GM23338 (cell line): Measurements from ENCODE around the gene RAB25. TPM values are rescaled to one million over a fixed set of nuclear protein-coding genes. Genes with fewer than 3 reads are reported as not detected.

Experiments
- ATAC-seq: fragments of 200-7000 bp; cut with Tn5 transposase; 3 replicates; pipeline ENCODE4 v1.9.1; 2020
- DNase-seq: peaks from one replicate; pipeline ENCODE4 v3.0.0-alpha.2; 2015; ENCODE audit warnings: low spot score
- H2AFZ ChIP-seq: fragments of 200-600 bp; sonication (generic); 2 replicates; pipeline ENCODE4 v1.8.0; 2016; ENCODE audit warnings: antibody characterized with exemption, mild to moderate bottlenecking, moderate library complexity
- H3F3A ChIP-seq: fragments of 200-600 bp; sonication (generic); replicated peaks from 2 replicates; pipeline ENCODE4 v1.8.0; 2017; ENCODE audit warnings: antibody characterized with exemption, mixed run types, low read depth
- H3K27ac ChIP-seq: fragments of 200-600 bp; sonication (generic); 2 replicates; pipeline ENCODE4 v1.6.1; 2016; ENCODE audit warnings: low read depth
- H3K27me3 ChIP-seq: fragments of 200-600 bp; sonication (generic); 2 replicates; pipeline ENCODE4 v1.8.0; 2016; ENCODE audit warnings: mild to moderate bottlenecking, mixed run types, moderate library complexity; ENCODE audit not compliant: insufficient read depth
- H3K36me3 ChIP-seq: fragments of 200-600 bp; sonication (generic); 2 replicates; pipeline ENCODE4 v1.8.0; 2016; ENCODE audit warnings: mild to moderate bottlenecking; ENCODE audit not compliant: insufficient read depth
- H3K4me1 ChIP-seq: fragments of 200-600 bp; sonication (generic); 2 replicates; pipeline ENCODE4 v1.8.0; 2016; ENCODE audit warnings: mild to moderate bottlenecking, moderate library complexity; ENCODE audit not compliant: insufficient read depth
- H3K4me2 ChIP-seq: fragments of 200-600 bp; sonication (generic); 2 replicates; pipeline ENCODE4 v1.7.1; 2017; ENCODE audit warnings: mixed run types
- H3K4me3 ChIP-seq: fragments of 200-600 bp; sonication (generic); 2 replicates; pipeline ENCODE4 v1.6.1; 2016; ENCODE audit warnings: mixed run types
- H3K79me2 ChIP-seq: fragments of 200-600 bp; sonication (generic); replicated peaks from 2 replicates; pipeline ENCODE4 v1.8.0; 2017; ENCODE audit warnings: mild to moderate bottlenecking; ENCODE audit not compliant: insufficient read depth
- H3K9me2 ChIP-seq: fragments of 200-600 bp; sonication (generic); 2 replicates; pipeline ENCODE4 v1.8.0; 2017; ENCODE audit not compliant: insufficient read depth
- H4K20me1 ChIP-seq: fragments of 200-600 bp; sonication (generic); replicated peaks from 2 replicates; pipeline ENCODE4 v1.8.0; 2017; ENCODE audit warnings: mild to moderate bottlenecking; ENCODE audit not compliant: insufficient read depth
- H3K27ac Mint-ChIP-seq: 2 replicates; pipeline ENCODE4 v1.8.0; 2020; ENCODE audit warnings: inconsistent platforms, mild to moderate bottlenecking, moderate library complexity, mixed read lengths
- H3K27me3 Mint-ChIP-seq: 3 replicates; pipeline ENCODE4 v1.8.0; 2022; ENCODE audit warnings: low read depth, mild to moderate bottlenecking, moderate library complexity, mixed read lengths, inconsistent platforms; ENCODE audit not compliant: insufficient read depth, poor library complexity
- H3K36me3 Mint-ChIP-seq: 3 replicates; pipeline ENCODE4 v1.8.0; 2021; ENCODE audit warnings: low read depth, mild to moderate bottlenecking, inconsistent platforms, moderate library complexity, mixed read lengths
- H3K4me1 Mint-ChIP-seq: 3 replicates; pipeline ENCODE4 v1.8.0; 2020; ENCODE audit warnings: mild to moderate bottlenecking, inconsistent platforms, mixed read lengths
- H3K4me3 Mint-ChIP-seq: 3 replicates; pipeline ENCODE4 v1.8.0; 2021; ENCODE audit warnings: moderate library complexity, mild to moderate bottlenecking, inconsistent platforms, mixed read lengths
- H3K9me3 Mint-ChIP-seq: 3 replicates; pipeline ENCODE4 v1.8.0; 2020; ENCODE audit warnings: moderate library complexity, mild to moderate bottlenecking, inconsistent platforms, mixed read lengths
- CREB1 ChIP-seq: fragments of 250-450 bp; sonication (Bioruptor Pico); IDR thresholded peaks from 2 replicates; pipeline ENCODE4 v1.5.0; 2020; ENCODE audit warnings: low read depth, mild to moderate bottlenecking, moderate library complexity
- ETS1 ChIP-seq: IDR thresholded peaks from 2 replicates; pipeline ENCODE4 v1.6.1; 2016; ENCODE audit warnings: antibody characterized with exemption
- EZH2 ChIP-seq: fragments of 200-600 bp; sonication (generic); IDR thresholded peaks from one replicate; pipeline ENCODE4 v1.8.0; 2017; ENCODE audit warnings: antibody characterized with exemption, mild to moderate bottlenecking, low read depth; ENCODE audit not compliant: unreplicated experiment
- EZH2phosphoT487 ChIP-seq: fragments of 200-600 bp; sonication (generic); IDR thresholded peaks from one replicate; pipeline ENCODE4 v1.8.1; 2018; ENCODE audit warnings: antibody characterized with exemption; ENCODE audit not compliant: unreplicated experiment
- JUNB ChIP-seq: IDR thresholded peaks from one replicate; pipeline ENCODE4 v1.6.1; 2016; ENCODE audit warnings: antibody characterized with exemption; ENCODE audit not compliant: unreplicated experiment
- NANOG ChIP-seq: IDR thresholded peaks from 2 replicates; pipeline ENCODE4 v1.6.1; 2016; ENCODE audit warnings: antibody characterized with exemption, borderline replicate concordance
- POLR2AphosphoS5 ChIP-seq: IDR thresholded peaks from 2 replicates; pipeline ENCODE4 v1.6.1; 2016; ENCODE audit warnings: antibody characterized with exemption, low read depth
- STAT1 ChIP-seq: IDR thresholded peaks from one replicate; pipeline ENCODE4 v1.6.1; 2016; ENCODE audit warnings: antibody characterized with exemption; ENCODE audit not compliant: unreplicated experiment
- ZNF114 ChIP-seq: fragments of 250-450 bp; sonication (Bioruptor Pico); IDR thresholded peaks from 2 replicates; pipeline ENCODE4 v1.5.0; 2020; ENCODE audit warnings: mild to moderate bottlenecking, moderate library complexity
- polyA plus RNA-seq: library from polyadenylated mRNA; unstranded; fragments of >200 nt; fragmentation: Nextera tagmentation; extraction: Ambion mirVana; gene quantifications from 2 replicates; pipeline ENCODE4 v1.2.1, GENCODE V29; 2016
- total RNA-seq: library from RNA; depleted of rRNA; stranded (reverse); fragments of >200 nt; shearing (Covaris generic); gene quantifications from 2 replicates; pipeline ENCODE4 v1.2.3, GENCODE V29; 2014
- TF ChIP-seq, protein P1 (sequence below): IDR thresholded peaks from one replicate; pipeline ENCODE4 v1.6.1; 2018; ENCODE audit warnings: antibody characterized with exemption; ENCODE audit not compliant: unreplicated experiment

Gene RAB25
- total and polyA plus RNA-seq, 2 experiments from 2014 or later, result 30.0 to 42.7 TPM

DNA sequence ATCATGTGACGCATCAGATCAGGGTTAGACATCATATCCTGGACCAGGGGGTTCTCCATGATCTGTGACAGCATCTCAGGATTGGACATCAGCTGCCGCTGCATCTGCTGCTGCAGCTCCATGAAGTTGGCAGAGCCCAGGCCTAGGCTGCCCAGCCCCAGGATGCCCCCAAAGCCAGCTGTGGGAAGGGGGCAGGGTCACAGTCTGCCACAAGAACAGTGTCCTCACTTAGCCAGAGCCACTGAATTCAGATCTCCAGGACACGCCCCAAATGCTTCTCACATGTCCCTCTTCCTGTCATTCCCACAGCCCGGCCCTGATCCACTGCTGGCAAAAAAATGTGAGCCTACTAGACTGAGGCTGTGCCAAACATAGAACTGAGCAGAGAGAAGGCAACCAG, 10.6 kb upstream of the RAB25 start:
- Histone ChIP-seq H3K4me3 (no peak overlapping the region), H3K27me3 (no peaks in the 10 kb centered on the region), H3K4me2 (no peak overlapping the region), H3F3A (peaks cover 7% of the 10 kb centered on the region; the same call in 1 of the 2 replicates), H3K36me3 (no peaks in the 10 kb centered on the region), H3K79me2 (peaks cover 20% of the 10 kb centered on the region), H3K27ac (no peak overlapping the region), H3K4me1 (peaks cover 7% of the 10 kb centered on the region; the same call in 1 of the 2 replicates), H2AFZ (no peak overlapping the region), H4K20me1 (peaks cover 4% of the 10 kb centered on the region), H3K9me2 (no peaks in the 10 kb centered on the region)
- TF ChIP-seq, protein P1, sequence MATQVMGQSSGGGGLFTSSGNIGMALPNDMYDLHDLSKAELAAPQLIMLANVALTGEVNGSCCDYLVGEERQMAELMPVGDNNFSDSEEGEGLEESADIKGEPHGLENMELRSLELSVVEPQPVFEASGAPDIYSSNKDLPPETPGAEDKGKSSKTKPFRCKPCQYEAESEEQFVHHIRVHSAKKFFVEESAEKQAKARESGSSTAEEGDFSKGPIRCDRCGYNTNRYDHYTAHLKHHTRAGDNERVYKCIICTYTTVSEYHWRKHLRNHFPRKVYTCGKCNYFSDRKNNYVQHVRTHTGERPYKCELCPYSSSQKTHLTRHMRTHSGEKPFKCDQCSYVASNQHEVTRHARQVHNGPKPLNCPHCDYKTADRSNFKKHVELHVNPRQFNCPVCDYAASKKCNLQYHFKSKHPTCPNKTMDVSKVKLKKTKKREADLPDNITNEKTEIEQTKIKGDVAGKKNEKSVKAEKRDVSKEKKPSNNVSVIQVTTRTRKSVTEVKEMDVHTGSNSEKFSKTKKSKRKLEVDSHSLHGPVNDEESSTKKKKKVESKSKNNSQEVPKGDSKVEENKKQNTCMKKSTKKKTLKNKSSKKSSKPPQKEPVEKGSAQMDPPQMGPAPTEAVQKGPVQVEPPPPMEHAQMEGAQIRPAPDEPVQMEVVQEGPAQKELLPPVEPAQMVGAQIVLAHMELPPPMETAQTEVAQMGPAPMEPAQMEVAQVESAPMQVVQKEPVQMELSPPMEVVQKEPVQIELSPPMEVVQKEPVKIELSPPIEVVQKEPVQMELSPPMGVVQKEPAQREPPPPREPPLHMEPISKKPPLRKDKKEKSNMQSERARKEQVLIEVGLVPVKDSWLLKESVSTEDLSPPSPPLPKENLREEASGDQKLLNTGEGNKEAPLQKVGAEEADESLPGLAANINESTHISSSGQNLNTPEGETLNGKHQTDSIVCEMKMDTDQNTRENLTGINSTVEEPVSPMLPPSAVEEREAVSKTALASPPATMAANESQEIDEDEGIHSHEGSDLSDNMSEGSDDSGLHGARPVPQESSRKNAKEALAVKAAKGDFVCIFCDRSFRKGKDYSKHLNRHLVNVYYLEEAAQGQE, result no peak
- TF ChIP-seq EZH2 (no peak), JUNB (no peak), ZNF114 (CRISPR knock-in tag) (no peak)
- DNase-seq (no peak), ATAC-seq (no peak)
- Mint-ChIP-seq H3K4me1 (peaks cover 13% of the 10 kb centered on the region), H3K36me3 (peaks cover 41% of the 10 kb centered on the region), H3K4me3 (no peak overlapping the region), H3K9me3 (no peaks in the 10 kb centered on the region; the same call in 2 of the 3 replicates), H3K27me3 (peaks cover 19% of the 10 kb centered on the region), H3K27ac (no peak overlapping the region)

DNA sequence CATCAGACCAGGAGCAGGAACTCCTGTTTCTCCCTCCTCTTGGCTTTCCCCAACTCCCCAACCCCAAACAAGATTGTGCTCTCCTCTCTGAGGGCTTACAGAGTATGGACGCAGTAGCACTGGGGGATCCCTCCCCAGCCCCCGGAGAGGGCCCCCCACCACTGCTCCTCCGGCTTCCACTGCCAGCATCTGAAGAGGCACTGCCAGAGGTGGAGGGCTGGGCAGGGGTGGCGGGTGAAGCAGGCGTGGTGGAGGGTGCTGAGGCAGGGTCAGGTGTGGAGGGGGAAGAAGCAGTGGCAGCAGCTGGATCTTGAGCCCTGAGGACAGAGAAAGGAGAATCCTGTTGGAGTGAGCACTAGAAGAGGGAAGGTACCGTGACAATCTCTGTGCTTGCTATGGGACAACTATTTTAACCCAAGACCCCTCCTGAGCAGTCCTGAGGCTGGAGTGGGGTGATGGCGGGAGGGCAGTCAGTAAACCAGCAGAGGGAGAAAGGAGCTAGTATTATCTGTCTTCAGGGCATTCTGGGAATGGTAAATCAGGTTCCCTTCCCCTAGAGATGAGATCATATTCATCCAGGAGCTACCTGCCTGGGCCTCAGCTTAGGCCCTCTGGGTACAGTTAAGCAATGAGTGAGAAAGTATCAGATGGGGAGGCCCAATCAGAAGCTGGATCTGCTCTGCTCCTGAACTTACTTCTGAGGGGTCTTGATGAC, 9.8 kb upstream of the RAB25 start:
- H3K27me3 Mint-ChIP-seq, result peaks cover 19% of the 10 kb centered on the region
- no peak overlapping the region for H3K27ac Mint-ChIP-seq
- ATAC-seq (no peak), DNase-seq (no peak)
- no peaks in the 10 kb centered on the region for H3K36me3 ChIP-seq
- H3K36me3 Mint-ChIP-seq, result peaks cover 39% of the 10 kb centered on the region
- peaks cover 12% of the 10 kb centered on the region for H4K20me1 ChIP-seq
- peaks cover 12% of the 10 kb centered on the region; the same call in 1 of the 2 replicates for H3K4me1 ChIP-seq
- no peak overlapping the region for H3K4me2 ChIP-seq
- H3K79me2 ChIP-seq, result peaks cover 28% of the 10 kb centered on the region
- no peaks in the 10 kb centered on the region for H3K27me3 ChIP-seq
- no peaks in the 10 kb centered on the region for H3K9me2 ChIP-seq
- H3K4me3 Mint-ChIP-seq, result peak overlapping the region; percentile 42
- H3K4me3 ChIP-seq, result no peak overlapping the region
- H3K4me1 Mint-ChIP-seq, result peaks cover 18% of the 10 kb centered on the region
- no peak overlapping the region for H2AFZ ChIP-seq
- H3F3A ChIP-seq, result peaks cover 7% of the 10 kb centered on the region
- H3K9me3 Mint-ChIP-seq, result no peaks in the 10 kb centered on the region; the same call in 2 of the 3 replicates
- H3K27ac ChIP-seq, result no peak overlapping the region
- no peak for TF ChIP-seq STAT1
- TF ChIP-seq POLR2AphosphoS5, result no peak
- TF ChIP-seq ZNF114 (CRISPR knock-in tag), result no peak
- TF ChIP-seq, protein P1, result no peak
- no peak for TF ChIP-seq NANOG
- no peak for TF ChIP-seq CREB1
- TF ChIP-seq ETS1, result no peak
- no peak for TF ChIP-seq EZH2phosphoT487
- no peak for TF ChIP-seq JUNB
